ENCODE results near the gene MYMK.

Gene MYMK

DNA sequence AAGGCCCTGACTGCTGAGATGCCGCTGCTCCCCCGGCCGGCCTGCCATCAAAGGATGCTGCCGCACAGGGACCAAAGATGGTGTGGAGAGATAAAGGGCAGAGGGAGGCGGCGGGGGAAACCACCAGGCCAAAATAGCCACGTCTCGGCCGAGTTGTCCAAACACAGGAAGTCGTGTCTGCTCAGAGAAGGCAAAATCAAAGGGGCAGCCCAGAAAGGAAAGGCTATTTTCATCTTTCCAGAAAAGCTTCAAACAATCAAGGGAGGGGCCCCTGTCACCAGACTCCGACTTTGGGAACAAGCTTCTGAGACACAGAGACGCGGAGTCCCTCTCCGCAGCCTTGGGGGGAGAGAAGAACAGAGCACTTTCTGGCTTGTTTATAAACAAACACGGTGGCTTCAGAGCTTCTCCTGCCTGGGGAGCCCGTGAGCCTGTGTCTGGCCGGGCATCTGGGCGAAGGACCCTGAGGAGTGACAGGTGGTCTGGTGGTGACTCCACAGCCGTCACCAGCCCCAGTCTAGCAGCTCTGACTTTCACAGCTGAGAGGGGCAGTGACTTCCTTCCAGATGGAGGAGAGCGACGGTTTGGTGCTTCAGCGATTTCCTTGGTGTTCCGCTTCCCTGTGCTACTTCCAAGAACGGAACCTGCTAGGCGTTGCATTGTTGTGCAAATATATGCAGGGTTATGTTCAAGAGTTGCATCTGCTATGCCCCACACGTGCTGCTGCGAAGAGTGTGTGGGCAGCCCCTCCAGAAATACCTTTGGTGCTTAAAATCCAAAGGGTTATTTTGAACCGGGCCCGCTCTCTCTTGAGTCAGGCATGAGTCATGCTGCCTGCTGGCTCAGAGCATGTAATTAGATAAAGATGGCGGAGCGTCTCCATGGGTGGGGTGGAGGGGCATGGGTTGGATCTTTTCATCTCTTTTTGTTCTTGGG, 33.7 kb upstream of the MYMK start:
- DNase-seq (ENCODE audit: low spot score): no peak

DNA sequence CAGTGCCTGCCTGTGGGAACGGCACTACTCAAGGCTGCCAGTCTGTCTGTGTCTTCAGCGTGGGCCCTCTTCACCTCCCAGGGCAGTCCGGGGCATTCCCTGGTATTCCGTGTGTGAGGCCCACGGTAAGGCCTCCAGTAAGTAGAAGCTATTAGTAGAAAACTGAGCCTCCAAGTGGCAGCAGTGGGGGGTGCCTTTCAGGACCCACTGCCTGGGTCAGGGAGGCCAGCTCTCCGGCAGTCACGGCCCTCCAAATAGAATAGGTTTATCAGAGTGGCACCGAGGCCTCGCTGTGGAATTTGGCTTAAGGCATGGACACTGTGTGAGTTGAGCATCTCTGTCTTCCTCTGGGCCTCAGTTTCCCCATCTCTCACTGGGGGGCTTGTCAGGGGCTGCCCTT, 32.8 kb upstream of the MYMK start:
- DNase-seq (ENCODE audit: low spot score): no peak

DNA sequence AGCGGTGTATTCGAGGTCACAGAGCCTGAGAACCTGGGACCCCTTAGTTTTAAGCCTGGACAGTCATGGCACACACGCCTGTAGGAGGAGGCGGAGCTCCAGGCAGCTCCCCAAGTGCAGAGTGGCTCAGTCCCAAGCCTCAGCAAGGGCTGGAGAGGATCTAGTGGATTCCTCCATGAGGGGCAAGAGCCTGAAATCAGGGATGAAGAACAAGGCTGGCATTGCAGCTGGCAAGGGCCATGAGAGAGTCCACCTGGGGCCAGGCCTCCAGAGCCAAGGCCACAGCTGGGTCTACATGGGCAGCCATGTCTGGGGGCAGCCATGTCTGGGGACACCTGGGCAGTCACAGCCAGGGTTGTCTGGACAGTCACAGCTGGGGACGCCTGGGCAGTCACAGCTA, 31.6 kb upstream of the MYMK start:
- no peak for DNase-seq (ENCODE audit: low spot score)

DNA sequence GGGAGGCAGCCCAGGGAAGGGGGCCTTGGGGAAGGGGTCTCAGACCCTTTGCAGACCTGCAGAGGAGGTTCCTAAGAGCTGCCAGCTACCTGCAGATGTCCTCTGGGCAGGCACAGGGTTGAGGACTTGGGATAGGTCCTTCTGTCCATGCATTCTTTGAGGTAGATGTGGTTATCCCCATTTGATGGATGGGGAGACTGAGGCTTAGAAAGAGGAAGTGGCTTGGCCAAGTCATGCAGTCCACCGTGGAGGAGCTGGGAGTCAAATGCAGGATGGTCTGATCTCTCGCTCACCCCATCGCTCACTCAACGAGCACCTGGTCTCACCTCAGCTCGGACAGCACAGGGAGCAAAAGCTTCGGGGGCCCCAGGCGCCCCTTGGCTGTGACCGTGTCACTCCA, 30.0 kb upstream of the MYMK start:
- DNase-seq (ENCODE audit: low spot score): no peak

DNA sequence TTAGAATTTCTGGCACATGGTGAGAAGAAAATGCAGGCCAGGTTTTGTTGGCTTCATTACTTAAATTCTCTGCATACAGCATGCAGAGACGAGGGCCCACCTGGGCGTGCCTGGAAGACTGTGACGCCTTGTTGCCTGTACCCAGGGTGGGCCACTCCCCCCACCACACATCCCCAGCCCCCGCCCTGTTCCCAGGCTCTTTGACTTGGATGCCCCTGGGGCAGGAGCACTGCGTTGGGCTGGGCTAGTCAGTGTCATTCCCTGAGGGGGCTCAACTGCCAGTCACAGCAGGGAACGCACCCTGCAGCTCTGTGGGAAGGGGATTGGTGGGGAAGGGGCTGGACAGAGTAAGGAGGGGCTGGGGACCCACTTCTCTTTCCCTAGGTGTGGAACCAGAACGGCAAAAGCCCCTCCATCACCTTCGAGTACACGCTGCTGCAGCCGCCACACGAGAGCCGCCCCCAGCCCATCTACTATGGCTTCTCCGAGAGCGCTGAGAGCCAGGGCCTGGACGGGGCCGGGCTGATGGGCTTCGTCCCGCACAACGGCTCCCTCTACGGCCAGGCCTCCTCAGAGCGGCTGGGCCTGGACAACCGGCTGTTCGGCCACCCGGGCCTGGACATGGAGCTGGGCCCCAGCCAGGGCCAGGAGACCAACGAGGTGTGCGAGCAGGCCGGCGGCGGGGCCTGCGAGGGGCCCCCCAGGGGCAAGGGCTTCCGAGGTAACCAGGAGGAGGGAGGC, 29.4 kb upstream of the MYMK start:
- DNase-seq (ENCODE audit: low spot score): no peak

DNA sequence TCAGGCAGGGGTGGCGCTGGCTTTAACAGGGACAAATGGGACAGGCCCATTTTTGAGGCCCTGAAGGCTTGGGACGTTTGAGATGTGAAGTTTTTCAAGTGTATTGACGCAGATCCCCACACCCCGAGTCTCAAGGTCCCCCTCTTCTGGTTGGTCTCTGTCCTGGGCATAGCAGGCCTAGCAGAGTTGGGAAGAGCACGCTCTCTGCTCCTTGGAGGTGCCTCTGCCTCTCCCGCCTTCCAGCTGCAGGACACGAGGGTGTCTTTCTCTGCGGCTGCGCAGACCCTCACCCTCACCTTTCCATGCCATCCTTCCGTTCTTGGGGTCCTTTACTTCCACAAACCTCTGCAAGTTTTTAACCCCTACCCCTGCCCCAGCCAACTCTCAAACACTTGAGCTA, 28.4 kb upstream of the MYMK start:
- DNase-seq (ENCODE audit: low spot score): no peak

DNA sequence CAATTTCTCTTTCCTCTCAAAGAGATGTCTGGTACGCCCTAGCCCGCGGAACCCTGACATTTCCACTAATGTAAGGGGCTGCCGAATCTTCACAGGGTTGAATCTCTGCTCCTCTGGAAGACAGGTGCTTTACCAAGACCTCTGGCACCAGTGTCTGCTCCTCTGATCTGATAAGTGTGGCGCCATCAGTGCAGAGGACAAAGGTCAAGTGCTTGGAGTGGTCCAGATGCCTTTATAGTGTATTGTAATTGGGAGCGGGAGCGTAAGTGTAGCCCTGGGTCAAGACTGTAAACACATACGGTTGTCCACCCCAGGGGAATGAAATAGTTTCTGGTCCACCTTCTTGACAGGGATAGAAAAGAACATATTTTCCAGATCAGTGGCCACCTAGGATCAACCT, 27.5 kb upstream of the MYMK start:
- no peak for DNase-seq (ENCODE audit: low spot score)

DNA sequence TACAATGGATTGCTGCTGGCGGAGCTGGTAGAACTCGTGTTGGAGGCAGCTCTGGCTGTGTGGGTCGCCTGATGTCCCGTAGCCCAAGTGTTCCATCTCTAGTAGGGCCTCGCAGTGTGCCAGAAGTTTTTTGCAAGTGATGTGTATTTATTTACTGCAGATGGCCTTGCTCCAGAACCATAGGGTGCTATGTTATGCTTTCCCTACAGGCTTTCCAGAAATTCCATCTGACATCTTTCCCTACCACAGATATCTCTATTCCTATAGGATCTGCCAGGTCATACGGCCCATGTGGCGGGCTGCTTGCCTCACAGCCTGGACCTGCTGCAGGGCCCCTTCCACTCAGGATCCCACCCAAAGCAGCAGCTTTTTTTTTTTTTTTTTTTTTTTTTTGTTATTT, 26.7 kb upstream of the MYMK start:
- DNase-seq (ENCODE audit: low spot score): no peak

DNA sequence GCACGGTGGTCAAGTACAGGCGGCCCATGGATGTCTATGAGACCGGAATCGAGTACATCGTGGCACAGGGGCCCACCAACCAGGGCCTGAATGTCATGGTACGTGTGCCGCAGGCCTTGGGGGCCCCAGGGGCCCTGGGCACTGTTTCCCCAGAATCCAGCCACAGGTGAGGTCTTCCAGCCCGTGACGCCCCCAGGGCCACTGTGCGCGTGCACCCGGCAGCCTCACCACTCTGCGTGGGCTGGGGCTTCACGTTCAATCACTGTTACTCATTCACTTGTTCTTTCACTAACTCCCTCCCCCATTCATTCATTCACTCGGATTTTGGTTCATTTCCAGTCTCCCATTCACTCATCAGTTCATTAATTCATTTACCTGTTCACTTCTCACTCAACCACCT, 22.4 kb upstream of the MYMK start:
- no peak for DNase-seq (ENCODE audit: low spot score)

DNA sequence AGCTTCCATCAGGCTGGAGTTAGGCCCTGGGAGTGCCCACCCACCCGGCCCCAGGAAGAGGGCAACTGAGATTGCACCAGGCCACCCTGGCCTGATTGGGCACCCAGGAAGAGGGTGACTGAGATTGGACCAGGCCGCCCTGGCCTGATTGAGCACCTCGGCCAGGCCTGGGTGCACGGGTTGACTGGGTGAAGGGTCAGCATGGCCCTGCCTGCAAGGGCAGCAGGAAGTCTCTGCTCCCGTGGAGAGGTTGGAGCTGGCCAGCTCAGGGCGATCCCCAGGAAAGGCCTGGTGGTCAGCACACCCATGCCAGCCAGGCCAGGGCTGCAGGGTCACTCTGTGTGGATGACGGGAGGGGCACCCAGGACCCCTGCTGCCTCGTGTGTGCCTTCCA, 21.5 kb upstream of the MYMK start:
- no peak for DNase-seq (ENCODE audit: low spot score)

DNA sequence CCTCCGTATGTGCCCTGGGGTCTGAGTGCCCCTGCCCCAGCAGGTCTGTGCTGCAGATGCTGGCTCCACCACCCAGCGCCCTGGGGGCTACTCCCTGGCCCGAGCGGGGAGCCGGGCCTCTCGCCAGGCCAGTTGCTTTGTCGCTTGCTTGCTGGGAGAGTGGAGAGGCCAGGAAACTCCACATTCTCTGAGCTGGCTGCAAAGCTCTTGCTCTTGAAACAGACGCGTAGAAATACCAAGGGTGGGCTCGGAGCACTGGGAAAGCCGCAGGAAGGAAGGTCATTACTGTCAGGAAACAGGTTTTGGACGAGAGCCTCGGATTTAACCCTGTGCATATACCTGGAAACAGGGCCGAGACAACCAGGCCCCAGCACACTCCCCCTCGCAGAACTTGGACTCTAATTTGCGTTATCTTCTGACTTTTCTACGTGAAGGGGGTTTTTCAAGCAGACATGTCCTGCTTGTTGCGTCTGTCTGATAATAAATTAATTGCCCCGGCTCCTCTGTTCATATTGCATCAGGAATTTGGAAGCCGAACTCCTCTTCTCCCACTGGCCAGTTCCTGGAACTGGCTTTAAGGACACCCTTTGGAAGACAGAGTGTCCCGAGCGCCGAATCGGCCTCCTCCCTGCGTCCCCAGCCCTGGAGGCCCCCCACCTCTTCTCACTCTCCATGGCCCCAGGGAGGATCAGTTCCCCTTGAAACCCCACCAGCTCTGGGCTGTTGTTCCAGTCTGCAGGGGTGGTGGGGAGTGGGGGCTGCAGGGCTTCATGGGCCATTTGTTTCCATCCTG, 20.9 kb upstream of the MYMK start:
- no peak for DNase-seq (ENCODE audit: low spot score)

DNA sequence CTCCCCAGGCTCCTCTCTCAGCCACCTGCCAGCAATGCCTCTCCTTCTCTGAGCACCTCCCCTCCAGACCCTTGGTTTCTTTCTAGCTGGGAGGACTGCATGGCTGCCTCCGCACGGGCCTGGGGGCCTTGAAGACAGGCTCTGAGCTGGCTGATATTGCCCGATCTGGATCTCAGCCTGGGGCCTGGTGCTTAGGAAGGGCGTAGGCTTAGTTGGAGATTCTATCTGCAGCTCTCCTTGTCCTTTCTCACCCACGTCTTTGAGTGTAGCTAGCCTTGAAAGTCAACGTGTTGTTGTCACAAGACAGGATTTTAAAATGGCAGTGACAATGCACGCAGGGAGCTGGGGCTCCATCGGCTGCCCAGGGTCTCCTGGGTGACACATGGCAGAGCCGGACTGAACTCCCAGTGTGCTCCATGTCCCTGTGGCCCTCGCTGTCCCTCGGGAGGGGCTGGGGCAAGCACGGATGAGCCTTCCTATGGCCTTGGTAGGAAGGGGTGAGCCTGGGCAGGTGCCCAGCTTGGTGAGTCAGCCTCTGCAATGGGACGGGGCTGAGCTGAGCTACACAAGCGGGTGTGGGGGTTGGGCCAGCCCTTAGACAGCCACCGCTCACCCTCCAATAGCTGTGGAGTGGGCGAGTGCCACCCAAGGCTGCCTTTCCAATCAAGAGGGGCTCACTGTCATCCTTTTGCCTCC, 19.2 kb upstream of the MYMK start:
- no peak for DNase-seq (ENCODE audit: low spot score)

DNA sequence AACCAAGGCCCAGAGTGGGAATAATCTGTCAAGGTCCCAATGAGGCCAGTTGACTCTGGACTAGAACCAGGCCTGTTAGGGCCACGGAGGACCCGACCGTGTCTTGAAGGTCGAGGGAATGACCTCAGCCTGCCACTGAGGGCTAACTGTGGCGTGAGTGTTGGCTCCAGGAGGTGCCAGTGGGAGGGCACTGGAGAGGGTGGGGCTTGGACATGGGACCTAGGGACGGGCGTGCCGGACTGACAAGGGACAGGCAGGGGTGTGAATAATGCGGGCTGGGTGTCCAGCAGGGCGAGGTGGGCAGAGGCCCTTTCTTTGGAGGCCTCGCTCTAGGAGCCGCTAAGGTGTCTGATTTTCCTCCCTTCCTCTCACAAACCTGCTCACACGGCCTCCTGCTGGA, 17.2 kb upstream of the MYMK start:
- DNase-seq (ENCODE audit: low spot score): no peak

DNA sequence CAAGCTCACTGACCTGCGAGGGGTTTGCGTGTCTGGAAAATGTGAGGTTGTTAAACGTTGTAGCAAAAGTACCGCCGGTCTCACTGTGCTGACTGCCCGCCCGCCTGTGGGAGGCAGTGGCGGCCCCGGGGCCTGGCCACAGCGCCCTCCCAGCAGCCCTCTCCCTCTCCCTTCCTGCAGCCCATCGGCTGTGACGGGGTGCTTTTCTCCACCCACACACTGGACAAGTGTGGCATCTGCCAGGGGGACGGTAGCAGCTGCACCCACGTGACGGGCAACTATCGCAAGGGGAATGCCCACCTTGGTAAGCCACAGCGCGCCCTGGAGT, 15.9 kb upstream of the MYMK start:
- DNase-seq (ENCODE audit: low spot score): no peak

DNA sequence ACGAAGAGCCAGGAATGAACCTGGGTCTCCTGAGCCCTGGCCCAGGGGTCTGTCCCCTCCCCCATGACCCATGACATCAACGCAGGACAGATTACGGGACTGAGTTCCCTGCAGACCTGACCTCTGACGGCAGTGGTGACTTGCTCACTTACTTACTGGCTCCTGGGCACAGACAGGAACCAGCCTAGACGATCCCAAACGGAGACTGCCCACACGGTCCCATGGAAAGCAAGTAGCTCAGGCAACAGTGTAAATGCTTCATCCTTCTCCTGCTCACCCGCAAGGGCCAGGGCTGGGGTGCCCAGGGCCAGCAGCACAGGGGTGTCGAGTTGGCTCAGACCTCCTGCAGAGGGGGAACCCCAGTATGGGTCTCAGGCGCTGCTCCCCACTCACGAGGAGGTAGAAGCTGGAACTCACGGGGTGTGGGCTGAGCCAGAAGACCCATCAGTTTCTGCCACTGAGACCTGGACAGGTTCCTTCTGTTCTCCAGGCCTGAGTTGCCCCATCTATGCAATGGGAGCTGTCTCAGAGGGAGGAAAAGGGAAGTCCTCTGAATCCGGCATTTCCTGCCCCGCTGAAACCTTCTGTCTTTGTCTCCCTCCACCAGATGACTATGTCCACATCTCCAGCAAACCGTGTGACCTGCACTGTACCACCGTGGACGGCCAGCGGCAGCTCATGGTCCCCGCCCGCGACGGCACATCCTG, 15.4 kb upstream of the MYMK start:
- DNase-seq (ENCODE audit: low spot score): no peak

DNA sequence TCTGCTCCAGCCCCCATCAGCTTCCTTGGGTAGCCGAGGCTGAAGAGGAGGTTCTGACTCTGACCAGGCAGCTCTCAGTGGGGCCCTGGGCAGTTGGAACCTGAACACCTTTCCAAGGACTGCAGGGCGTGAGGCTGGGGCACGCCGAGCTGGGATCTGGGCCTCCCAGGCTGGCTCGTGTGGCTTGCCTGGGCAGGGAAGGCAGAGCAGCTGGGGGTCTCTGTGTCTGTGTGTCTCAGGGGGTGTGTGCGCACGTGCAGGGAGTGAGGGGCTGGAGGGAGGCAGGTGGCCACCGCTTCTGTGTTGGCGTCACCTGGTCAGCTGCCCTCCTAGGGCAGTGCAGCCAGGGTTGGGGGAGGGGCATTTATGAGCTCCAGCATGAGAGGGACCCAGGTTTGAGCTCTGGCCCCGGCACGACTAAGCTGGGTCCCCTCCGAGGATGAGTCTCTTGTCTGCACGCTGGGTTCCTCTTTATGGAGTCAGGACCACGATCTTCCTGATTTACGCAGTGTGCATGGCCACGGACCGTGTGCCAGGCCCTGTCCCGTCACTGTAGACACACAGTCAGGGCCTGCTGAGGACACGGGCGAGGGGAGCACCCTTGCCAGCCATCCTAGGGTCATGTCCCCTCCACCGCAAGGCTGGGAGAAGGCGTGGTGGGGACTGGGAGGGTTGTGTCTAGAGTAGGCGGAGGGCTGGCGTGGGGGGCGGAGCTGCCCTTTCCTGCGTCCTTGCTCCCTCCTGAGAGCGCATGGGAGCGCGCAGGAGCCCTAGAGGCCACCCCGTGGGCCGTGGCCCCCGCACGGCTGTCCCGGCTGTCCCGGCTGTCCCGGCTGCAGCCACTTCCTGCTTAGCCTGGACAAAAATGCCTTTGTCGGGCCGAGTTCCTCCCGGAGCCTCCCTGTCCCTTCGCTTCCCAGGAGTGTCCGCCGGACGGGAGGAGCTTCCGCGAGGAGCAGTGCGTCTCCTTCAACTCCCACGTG, 14.4 kb upstream of the MYMK start:
- no peak for DNase-seq (ENCODE audit: low spot score)

DNA sequence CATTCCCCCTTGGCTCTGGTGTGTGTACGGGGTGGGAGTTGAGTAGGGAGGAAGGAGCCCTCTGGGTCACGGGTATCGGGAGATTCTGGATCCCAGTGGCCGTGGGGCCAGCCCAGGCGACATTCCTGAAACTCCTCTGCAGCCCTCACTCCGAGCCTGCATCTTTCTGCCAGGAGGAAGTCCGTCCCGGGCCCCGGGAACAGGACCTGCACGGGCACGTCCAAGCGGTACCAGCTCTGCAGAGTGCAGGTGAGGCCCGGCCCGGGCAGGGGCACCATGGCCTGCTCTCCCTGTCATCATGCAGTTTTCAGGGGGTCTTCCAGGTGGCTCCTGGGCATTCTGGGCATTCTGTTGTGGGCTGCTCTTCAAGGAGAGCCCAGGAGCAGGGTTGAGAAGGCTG, 13.4 kb upstream of the MYMK start:
- no peak for DNase-seq (ENCODE audit: low spot score)

DNA sequence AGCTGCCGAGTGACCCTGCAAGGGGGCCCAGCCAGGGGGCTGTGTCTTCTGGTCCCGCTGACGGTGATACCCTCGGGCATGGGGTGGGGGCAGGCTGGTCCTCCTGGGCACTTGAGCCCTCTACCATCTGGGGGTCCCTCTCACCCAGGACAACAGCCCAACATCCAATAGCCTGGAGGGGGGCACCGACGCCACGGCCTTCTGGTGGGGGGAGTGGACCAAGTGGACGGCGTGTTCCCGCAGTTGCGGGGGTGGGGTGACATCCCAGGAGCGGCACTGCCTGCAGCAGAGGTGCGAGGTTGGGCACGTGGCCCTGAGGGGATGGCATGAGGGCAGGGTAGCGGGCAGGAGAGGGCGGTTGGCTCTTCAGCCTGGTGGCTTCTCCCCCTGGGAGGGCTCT, 12.5 kb upstream of the MYMK start:
- no peak for DNase-seq (ENCODE audit: low spot score)

DNA sequence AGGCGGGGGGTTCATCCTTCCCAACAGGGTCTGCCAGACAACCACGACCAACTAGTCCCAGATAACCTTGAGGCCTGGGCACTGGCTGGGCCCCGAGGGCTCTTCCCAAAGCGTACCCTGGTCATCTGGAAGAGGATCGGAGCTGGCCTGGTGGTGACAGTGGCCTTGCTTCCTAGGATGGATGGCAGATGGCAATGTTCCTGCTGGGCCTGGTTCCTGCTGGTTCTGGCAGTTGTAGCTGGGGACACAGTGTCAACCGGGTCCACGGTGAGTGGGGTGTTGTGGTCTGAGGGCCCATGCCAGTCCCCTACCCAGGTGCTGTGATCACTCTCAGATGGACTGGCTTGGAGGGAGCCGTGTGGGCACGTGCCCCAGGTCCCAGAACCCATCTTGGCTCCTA, 11.8 kb upstream of the MYMK start:
- no peak for DNase-seq (ENCODE audit: low spot score)

DNA sequence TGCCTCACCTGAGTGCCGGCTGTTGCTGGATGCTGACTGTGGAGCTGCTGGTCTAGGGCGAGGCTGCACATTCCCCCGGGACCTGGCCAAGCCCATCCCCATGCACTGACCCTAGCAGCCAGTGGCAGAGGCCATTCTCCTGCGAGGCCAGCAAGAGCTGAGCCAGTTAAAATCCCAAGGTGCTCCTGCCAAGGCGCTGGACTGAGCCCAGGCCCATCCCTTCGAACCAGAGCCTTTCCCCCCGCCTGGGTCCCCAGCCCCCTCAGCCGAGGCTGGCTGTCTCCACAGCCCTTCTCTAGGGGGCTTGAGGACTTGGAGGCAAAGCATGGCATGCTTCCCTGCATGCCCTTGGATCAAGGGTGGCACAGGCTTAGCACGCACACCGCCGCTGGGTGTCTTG, 11.3 kb upstream of the MYMK start:
- DNase-seq (ENCODE audit: low spot score): no peak
